ENCODE measurements around the gene AGBL4.

GRCh38 chr1:48552420-48552819 lies 1471.3 kb downstream of the AGBL4 start:
- peak; percentile 68 for TF ChIP-seq CTCF (conservative IDR thresholded peaks at IDR 0.05; ENCODE audit: low read depth, low read length)
- no peak for TF ChIP-seq EZH2 (IDR thresholded peaks at IDR 0.05; ENCODE audit: low read length, unreplicated experiment)
